Hindlimb muscle (tissue), 1 donor: ENCODE measurements around the gene ASXL3. TPM values are rescaled to one million over a fixed set of nuclear protein-coding genes. Genes with fewer than 3 reads are reported as not detected.

Experiments
- DNase-seq: peaks from one replicate; pipeline ENCODE4 v3.0.0-alpha.2; 2013
- polyA plus RNA-seq: library from polyadenylated mRNA; unstranded; fragments of 120-200 nt; gene quantifications from one replicate; pipeline ENCODE4 v1.2.1, GENCODE V29; 2013; ENCODE audit not compliant: insufficient read length

The ASXL3 gene
- 4.7 TPM for polyA plus RNA-seq

DNA sequence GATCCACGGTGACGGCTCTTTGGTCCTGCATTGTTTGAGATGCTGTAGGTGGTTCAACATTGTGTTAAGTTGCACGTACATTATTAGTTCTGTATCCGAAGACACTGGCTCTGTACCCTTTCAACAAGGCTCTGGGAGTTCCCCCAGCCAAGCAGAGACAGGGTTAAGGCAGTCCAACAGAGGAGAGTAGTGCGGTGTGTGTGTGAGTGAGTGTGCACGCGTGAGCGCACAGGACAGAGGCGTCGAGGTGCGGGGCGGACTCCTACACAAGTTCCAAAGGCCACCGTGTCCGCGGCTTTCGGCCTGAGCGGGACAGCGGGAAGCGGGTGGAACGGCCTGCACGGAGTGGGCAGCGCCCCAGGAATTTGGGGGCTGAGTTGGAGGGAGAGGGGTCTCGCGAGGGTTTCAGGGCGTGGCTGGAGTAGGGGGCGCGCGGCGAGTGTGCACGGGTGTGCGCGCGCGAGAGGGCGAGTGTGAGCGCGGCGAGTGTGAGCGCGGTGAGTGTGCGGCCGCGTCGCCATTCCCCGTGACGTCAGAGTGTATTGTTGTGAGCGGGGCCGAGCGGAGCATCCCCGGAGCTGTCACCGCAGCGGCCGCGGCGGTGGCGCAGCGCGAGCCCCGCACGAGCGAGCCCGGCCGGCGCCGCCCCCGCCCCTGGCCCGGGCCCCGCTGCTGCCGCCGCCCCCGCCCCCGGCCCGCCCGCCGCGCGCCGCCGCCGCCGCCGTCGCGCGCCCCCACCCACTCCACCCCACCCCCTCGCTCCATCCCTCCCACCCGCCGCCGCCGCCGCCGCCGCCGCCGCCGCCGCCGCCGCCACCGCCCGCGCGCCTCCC lies at the start of gene ASXL3:
TSS of gene ASXL3 (plus strand) at position 535 of the 833 bp plus-strand sequence. CDS start 413 bp downstream, outside the sequence.
- peak; percentile 68 for DNase-seq

DNA sequence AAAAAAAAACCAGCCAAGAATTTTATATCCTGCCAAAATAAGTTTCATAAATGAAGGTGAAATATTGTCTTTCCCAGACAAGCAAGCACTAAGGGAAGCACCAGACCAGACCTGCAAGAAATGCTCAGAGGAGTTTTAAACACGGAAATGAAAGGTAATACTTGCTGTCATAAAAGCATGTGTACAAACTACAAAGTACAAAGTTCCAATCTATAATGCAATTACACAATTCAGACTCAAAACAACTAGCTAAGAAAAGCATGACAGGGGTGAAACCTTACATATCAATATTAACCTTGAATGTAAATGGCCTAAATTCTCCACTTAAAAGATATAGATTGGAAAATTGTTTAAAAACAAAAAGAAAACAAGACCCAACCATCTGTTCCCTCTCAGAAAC lies 45.0 kb upstream of the ASXL3 start:
- DNase-seq, result no peak

DNA sequence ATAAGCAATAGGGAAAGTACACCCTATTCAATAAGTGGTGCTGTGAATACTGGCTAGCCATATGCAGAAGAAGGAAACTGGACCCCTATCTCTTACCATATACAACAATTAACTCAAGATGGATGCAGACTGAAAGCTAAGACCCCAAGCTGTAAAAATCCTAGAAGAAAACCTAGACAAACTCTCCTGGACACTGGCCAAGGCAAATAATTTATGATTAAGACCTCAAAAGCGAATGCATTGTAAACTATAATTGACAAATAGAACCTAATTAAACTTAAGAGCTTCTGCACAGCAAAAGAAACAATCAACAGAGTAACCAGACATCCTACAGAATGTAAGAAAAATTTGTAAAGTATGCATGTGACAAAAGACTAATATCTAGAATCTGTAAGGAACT lies 41.1 kb upstream of the ASXL3 start:
- no peak for DNase-seq

DNA sequence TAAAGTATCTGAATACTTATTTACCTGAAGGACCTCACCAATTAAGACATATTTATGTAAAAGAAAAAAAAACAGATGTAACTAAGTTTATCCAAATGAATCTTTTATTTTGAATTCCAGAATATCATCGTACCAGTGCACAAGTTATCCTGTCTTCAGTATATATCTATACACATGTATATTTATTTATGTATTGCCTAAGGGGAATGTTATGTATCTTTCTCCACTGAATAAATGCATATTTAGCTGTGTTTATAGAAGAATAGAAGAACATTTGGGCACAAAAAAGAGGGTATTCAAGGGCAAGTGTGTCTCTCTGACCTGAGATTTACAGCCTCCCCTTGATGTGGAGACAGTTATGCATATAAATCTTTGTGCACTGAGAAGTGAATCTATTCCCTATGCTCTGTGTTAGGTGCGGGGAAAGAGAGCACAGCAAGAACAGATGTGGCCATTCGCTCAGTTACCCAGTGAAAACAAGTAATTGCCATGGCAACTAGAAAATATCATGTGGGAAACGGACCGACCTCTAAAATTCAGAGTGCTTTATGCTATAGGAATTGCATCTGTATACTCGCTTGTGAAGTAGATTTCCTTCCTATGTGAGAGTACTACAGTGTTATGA lies 39.5 kb upstream of the ASXL3 start:
- no peak for DNase-seq

DNA sequence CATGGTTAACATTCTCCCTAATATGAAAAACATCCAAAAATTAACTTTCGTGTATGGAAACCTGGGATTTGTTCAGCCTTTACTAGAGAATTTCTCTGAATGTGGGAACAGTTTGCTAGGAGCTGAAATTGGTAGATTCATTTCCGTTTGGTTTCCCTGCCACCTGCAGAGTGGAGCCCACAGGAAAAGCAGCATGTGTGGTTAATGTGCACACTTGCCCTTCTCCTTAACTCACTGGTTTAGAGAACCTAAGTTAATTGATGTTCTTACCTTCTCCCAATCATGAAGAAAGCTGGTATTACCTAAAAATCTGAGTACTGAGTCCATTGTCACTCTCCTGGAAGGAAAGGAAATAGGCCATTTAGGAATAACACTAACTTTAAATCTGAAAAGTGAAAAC lies 37.6 kb upstream of the ASXL3 start:
- no peak for DNase-seq

DNA sequence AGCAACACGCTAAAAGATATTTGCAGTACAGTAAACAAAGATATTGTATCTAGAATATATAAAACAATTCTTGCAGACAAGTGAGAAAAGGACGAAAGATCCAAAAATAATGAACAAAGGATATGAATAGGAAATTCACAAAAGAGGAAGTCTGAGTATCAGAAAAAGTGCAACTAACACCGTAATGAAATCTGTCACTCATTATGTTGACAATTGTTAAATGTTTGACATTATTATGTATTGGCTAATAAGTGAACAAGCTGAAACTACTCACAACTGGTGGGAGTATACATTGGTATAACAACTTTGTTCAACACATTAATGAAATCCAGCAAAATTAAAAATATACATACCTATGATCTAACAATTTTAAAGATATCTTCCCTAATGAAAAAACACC lies 36.7 kb upstream of the ASXL3 start:
- DNase-seq, result no peak

DNA sequence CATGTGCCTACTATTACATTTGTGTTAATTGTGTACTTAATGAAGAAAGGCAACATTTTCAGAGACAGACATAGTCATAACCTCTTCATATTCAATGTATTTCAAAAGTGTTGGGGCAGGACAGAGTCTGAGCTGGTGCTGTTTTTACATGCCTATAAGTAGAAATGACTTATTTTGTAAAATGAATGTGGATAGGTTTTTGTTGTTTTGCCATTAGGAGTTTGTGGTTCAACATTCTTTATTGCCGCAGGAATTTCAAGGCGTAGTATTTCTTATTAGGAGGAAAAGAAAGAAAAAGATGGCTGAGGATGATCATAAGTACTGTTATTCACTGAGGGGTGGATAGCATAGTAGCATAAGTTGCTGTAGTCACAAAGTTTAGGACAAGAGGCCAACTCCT lies 21.2 kb upstream of the ASXL3 start:
- no peak for DNase-seq

DNA sequence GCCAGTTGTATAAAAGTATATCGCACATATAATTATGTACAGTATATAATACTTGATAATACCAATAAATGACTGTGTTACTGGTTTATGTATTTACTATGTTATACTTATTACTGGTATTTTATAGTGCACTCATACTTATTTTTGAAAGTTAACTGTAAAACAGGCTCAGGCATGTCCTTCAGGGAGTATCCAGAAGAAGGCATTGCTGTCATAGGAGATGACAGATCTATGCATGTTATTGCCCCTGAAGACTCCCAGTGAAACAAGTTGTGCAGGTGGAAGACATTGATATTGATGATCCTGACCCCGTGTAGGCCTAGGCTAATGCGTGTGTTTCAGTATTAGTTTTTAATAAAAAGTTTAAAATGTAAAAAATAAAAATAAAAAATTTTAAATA lies 20.3 kb upstream of the ASXL3 start:
- DNase-seq, result no peak

DNA sequence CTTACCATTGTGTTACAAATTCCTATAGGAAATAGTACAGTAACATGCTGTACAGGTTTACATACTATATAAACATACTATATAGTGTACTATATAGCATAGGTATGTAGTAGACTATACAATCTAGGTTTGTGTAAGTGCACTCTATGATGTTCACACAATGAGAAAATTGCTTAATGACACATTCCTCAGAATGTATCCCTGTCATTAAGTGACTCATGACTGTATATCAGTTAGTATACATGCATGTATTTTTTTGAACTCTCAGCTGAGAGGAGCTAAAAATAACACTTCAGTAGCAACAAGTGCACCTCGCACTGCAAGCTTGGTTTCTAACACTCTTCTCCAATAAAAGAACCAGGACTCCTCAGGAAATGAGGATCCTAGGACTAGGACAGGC lies 19.5 kb upstream of the ASXL3 start:
- DNase-seq, result no peak

DNA sequence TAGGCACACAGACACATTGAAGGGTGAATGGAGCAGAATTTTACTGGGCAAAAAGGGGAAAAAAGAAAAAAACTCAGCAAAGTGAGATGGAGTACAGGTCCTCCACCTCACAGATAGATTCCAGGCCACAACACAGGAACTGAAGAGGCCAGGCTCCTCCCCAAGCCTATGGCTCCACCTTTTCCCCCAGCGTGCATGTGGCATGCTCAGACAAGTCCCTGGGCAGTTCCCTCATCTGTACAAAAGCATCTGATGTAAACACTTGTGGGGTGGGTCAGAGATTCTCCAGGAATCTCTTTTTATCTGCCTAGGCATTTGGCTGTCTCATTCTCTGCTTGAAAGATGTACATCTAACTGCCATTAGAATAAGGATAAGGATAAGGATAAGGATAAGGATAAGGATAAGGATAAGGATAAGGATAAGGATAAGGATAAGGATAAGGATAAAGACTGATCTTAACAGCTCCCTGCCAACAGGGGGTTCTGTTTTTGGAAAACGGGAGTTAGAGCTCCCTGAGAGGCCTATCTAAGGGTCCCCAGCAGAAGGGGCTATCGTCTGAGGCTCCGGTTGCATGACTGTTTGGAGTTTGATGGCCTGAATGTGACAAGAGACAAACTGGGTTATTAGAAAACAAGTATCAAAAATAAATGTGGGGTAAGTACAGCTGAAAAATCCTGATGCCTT lies 17.2 kb upstream of the ASXL3 start:
- no peak for DNase-seq

DNA sequence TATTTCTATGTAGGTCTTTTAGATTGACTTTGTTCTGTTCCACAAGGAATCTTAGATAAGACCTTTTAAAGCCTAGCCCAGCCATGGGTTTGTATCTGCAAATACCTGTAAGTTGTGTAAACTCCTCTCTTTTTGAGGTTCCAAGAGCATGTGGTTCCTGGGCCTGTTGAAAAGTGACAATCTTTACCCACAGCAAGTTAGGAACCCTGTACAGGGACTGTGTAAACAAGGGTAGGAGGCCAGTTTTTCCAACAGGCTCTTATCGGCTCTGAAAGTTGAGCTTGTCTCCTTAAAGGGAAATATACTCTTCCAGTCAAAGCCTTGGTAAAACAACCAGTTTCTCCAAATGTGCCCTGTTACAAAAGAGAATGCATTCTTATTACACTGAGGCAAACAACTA lies 15.3 kb upstream of the ASXL3 start:
- no peak for DNase-seq

DNA sequence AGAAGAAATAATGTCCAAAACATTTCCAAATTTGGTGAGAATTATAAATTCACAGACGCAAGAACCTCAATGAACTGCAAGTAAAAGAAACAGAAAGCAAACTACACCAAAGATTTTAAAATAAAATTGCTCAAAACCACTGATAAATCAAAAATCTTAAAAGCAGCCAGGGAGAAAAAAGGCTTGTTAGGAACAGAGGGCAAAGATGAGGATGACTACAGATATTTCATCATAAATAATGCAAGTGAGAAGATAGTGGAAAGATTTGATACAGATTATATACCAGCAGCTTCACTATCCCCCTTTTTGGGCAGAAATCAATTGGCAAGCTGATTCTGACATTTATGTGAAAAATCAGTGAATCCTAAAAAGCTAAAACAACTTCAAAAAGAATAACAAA lies 10.3 kb upstream of the ASXL3 start:
- DNase-seq, result no peak

DNA sequence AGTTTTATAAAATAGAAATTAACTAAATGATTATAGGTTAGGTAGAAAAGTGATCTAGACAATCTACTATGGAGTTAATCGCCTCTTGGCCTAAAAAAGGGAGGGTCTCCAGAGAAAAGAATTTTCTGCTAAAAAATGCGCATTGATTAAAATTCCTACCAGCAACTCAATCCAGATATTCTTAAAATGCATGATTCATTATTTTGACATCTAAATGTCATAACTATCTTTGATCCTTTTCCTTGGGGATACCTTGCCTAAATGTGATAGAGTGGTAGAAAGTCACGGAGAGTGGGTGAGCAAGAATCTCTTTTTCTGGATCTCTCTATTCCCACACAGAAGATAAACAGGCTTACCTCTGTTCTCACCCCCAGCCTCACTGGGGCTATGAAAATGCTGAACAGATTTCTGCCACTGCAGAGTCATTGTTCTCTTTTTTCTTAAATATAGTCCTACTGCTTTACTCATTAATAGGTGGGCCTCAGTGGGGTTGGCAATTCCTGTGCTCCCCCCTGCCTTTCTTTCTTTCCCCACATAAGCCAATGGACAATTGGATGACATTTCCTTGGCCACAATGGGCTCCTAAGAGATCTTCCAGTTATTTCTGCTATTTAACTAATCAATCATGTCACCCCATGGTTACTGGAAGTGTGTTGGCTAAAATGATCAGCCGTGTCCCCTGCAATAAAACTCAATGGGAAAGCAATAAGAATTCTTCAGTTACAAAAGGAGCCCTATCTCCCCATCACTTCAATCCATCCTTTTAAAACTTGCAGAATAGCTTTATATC lies 5.8 kb upstream of the ASXL3 start:
- no peak for DNase-seq

DNA sequence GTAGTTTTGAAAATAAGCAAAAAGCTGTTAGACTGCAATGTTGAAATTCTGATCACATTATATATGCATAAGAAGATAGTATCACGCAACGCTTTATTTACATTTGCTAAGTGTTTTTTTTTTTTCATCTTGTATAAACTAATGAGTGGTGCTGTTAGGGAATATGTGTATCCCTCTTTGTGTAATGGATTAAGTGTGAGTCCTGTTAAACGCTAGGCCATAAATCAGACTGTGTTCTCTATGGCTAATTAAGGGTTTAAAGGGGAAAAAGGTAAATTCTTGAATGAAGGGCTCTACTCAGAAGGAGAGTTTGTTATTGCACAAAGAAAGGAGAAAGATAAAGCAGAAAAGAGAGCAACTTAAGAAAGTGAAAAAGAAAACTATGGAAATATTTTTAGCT lies 4.8 kb upstream of the ASXL3 start:
- DNase-seq, result no peak

DNA sequence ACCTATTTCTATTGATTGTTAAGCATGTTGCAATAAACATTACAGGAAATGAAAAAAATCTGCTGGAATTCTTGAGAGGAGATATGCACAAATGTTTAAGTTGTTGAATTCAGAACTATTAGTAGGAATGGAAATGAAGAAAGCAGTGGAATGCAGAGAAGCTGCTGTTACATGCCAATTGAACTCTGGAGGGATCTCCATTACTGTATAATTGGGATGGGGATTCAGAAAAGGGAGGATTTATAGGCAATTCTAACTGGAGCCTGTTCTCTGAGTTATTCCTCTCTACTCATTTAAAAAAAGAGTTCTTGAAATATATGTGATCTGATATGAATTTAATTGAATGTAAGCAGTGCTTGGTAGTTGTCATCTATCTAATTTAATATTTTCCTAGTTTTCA lies 2.6 kb upstream of the ASXL3 start:
- no peak for DNase-seq

DNA sequence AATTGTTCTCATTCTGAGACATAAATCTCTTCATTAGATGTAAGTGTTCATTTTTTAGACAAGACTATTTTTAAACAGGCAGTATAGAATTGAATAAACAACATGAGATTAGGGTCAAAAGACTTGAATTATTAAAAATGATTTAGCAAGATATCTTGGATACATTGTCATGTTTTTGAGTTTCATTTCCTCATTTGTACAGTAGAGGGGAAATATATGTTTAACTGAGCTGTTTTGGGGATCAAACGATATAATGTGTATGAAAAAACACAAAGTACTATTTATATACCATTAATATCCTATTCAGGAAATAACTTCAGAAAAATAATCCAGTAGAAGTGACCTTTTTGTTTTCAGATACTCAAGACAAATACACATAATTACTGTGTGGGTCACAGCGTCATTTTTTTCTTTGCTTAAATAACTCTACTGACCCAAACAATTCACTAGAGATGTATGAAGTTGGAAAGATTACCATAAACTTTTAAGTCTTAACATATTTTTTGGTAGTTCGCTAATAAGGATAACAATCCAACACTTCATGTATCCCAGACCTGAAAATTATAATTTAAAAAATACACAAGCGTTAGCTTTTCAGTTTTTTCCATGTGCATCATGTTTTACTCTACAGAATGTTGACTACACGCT lies 896 bp upstream of the ASXL3 start:
- DNase-seq, result no peak

DNA sequence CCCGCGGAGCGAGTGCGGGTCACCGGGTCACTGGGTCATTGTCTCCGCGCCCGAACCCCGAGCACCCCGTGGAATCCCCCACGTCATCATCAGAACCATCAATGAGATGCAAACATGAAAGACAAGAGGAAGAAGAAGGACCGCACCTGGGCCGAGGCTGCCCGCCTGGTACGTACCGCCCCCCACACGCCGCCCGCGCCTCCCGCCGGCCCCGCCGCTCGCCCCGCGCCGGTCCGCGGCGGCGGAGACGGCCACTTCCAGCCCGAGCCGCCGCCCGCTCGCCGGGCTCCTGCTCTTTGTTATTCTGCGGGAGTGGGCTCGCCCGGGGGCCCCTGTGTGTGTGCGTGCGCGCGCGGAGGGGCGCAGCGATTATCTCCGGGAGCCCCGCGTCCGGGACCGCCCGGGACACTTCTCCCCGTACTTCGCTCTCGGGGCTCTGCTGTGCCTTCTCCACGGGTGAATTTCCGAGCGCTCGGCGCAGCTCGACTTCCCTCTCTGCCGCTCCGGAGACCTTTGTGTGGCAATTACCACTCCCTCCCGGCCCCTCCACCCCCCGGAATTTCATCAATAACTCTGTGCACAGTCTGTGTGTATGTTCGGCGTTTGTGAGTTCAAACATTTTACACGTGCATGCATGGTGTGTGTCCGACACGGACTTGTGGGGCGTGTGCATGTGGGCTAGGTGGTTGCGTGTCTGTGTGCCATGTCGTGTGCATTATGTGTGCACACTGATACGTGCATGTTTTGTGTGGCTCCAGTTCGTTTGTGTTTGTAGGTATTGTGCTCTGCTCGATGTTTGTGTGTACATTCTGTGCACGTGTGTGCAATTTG lies 714 bp downstream of the ASXL3 start:
- peak; percentile 43 for DNase-seq

DNA sequence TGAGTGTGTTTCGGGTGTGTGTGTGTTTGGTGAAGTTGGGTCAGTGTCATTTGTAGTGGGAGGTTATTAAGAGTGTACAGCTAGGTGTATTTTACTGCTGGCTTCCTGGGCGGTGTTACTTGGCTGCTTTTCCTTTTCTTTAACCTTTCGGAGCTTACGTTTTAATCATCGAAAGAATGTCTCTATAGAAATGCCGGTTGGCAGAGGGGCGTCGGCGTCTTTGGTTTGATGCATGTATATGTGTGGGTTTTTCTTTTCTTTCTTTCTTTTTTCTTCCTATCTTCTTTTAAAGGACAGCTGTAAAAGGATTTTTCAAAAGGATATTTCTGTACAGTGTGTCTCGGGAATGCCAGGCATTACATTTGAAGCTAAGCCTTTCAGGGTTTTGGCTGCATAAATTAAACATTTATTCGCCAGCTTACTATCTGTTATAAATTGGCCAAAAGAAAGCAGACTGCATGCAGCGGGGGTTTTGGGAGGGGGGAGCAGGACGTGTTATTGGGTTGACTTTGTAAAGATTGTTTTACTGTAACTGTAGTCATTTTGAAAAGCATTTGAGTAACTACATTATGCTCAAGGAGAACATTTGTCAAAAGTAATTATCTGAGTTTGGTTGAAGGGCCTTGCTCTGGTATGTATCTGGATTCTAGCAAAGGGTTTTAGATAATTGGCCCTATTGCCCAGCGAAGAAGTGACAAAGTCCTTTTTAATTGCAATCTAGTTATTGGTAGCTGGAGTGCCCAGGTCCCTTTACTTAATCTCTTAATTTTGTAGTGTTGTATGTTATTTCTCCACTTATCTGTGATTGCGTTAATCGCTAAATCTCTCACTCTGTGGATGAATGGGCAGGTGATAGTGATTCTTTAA lies 1.6 kb downstream of the ASXL3 start:
- DNase-seq, result no peak

DNA sequence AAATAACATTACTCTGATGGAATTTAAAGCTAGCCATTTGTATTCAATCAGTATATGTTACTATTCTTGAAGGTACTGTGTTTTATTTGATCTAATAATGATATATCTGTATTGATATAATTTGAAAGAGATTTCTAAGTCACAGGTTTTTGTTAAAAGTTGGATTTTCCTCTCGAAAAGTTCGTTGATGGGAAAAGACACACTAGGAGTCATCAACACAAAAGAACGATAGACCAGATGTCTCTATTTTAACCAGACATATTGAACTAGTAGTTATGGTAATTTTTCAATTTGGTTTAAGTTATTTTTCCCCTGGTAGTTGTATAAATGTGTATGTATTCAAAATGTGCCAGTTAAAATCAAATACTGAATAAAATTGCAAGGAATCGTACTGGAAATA lies 2.5 kb downstream of the ASXL3 start:
- no peak for DNase-seq

DNA sequence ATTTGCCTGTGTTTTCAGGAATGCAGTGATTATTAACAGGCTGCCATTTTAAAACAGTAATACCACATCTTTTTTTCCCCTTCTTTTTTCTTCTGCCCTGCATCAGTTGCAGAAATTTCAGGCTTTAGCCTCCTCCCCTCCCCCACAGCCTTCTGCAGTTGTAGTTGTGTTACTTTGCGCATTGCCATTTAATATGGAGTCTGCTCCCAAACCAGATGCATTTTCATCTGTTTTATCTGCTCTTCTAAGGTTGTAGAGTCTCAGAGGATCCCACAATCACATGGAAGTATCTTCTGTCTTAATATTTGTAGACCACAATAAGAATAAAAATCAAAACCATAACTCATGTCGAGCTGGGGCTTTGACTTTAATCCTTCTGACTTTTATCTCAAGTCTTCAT lies 3.8 kb downstream of the ASXL3 start:
- no peak for DNase-seq
